Measurements from ENCODE around the gene CEP128.

GRCh38 chr14:80496090-80496489 lies 445.4 kb downstream of the CEP128 start:
- TF ChIP-seq POLR2A (IDR thresholded peaks at IDR 0.05) = no peak
- TF ChIP-seq CTCF (IDR thresholded peaks at IDR 0.05) = no peak

All from transverse colon (tissue), 3 donors.